ENCODE results near the gene UGGT2. TPM values are rescaled to one million over a fixed set of nuclear protein-coding genes. Genes with fewer than 3 reads are reported as not detected.
A peak's percentile ranks its signal among the peaks of the same experiment; 100 is the strongest.

Gene UGGT2
- total RNA-seq, 1 experiment from 2014 or later = 34.5 TPM

DNA sequence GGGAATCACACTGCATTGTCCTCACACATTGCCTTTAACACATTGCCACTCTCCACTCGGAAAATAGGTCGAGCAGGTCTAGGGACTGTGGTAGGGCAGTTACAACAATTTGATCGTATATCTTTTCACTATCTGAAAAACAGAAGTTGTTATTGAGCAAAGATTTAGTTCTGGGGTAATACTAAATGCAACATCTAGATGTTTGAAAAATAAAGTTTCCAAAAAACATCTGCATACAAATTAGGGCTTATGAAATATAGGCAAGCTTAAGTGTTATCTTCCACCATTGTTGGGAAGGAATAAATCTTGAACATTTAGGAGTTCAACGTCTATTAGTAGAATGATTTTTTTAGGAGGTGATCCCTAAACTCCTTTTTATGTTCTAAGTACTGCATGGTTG lies 35.9 kb upstream of the UGGT2 start:
- no peaks in the 10 kb centered on the region for H3K79me2 ChIP-seq (ENCODE audit: insufficient read depth, low read length)
- H3K79me1 ChIP-seq (ENCODE audit: insufficient read depth, low read depth, low read length, poor library complexity, severe bottlenecking) = no peaks in the 10 kb centered on the region
- peaks cover 29% of the 10 kb centered on the region for H3K27me3 ChIP-seq (ENCODE audit: insufficient read depth, low read length)
- no peak overlapping the region for H3K14ac ChIP-seq (ENCODE audit: insufficient read depth, low read length)
- no peak overlapping the region for H2BK5ac ChIP-seq (ENCODE audit: insufficient read length, low read length)
- H3K9ac ChIP-seq (ENCODE audit: extremely low read depth, insufficient read length, low read length) = no peak overlapping the region
- WGBS (ENCODE audit: extremely low coverage, insufficient read length, low lambda C conversion rate) = no CpG with 5 or more reads among the region's 4 CpGs
- H2BK20ac ChIP-seq (ENCODE audit: low read depth, low read length, poor library complexity, severe bottlenecking) = no peak overlapping the region
- H2BK15ac ChIP-seq (ENCODE audit: low read depth, low read length) = no peak overlapping the region
- H2BK12ac ChIP-seq (ENCODE audit: insufficient read length, low read depth, low read length) = no peak overlapping the region
- H4K5ac ChIP-seq (ENCODE audit: insufficient read length, low read depth, low read length) = no peak overlapping the region
- H3K23ac ChIP-seq (ENCODE audit: insufficient read length, low read depth, low read length) = no peak overlapping the region
- Mint-ChIP-seq H3K36me3 (ENCODE audit: insufficient read depth in 1 of 3, low read depth in 3 of 3) (peaks cover 0 to 2% (median 0%) of the 10 kb centered on the region in 3 experiments; a peak in 3 of 7 replicates), H3K9me3 (no peaks in the 10 kb centered on the region; a peak in 1 of 5 replicates), H3K27ac (no peak overlapping the region), H3K4me1 (peaks cover 19 to 21% of the 10 kb centered on the region in 2 experiments), H3K27me3 (ENCODE audit: low read depth) (peaks cover 67% of the 10 kb centered on the region), H3K4me3 (peak overlapping the region; percentile 63 to 85)
- no peak overlapping the region for H2AFZ ChIP-seq (ENCODE audit: low read length)
- H3K4me1 ChIP-seq (ENCODE audit: insufficient read depth, low read length) = no peaks in the 10 kb centered on the region; the same call in 1 of the 2 replicates
- H4K20me1 ChIP-seq (ENCODE audit: control insufficient read depth, insufficient read depth, insufficient read length) = no peaks in the 10 kb centered on the region
- no peak overlapping the region for H3K27ac ChIP-seq (ENCODE audit: insufficient read length, low read depth, low read length)
- no peaks in the 10 kb centered on the region for H3K9me3 ChIP-seq (ENCODE audit: control insufficient read depth, low read depth, low read length)
- H3K23me2 ChIP-seq (ENCODE audit: insufficient read length, low read depth, low read length, poor library complexity, severe bottlenecking) = peaks cover 17% of the 10 kb centered on the region
- no peak overlapping the region for H3T11ph ChIP-seq (ENCODE audit: low read length)
- no peak overlapping the region for H4K91ac ChIP-seq (ENCODE audit: insufficient read length, low read depth, low read length)
- H4K8ac ChIP-seq (replicated peaks; ENCODE audit: insufficient read length, low read depth, low read length) = no peak overlapping the region
- peak overlapping the region; percentile 73 for H3K4me2 ChIP-seq (ENCODE audit: insufficient read depth, insufficient read length, low read length)
- H3K4ac ChIP-seq (ENCODE audit: low read depth, low read length) = no peak overlapping the region
- no peak for DNase-seq
- no peak overlapping the region for H3K18ac ChIP-seq (ENCODE audit: insufficient read length, low read depth, low read length)
- H2BK120ac ChIP-seq (ENCODE audit: low read depth, low read length, poor library complexity, severe bottlenecking) = no peak overlapping the region
- H3K56ac ChIP-seq (ENCODE audit: insufficient read length, low read depth, low read length) = no peak overlapping the region
- TF ChIP-seq, protein P1, sequence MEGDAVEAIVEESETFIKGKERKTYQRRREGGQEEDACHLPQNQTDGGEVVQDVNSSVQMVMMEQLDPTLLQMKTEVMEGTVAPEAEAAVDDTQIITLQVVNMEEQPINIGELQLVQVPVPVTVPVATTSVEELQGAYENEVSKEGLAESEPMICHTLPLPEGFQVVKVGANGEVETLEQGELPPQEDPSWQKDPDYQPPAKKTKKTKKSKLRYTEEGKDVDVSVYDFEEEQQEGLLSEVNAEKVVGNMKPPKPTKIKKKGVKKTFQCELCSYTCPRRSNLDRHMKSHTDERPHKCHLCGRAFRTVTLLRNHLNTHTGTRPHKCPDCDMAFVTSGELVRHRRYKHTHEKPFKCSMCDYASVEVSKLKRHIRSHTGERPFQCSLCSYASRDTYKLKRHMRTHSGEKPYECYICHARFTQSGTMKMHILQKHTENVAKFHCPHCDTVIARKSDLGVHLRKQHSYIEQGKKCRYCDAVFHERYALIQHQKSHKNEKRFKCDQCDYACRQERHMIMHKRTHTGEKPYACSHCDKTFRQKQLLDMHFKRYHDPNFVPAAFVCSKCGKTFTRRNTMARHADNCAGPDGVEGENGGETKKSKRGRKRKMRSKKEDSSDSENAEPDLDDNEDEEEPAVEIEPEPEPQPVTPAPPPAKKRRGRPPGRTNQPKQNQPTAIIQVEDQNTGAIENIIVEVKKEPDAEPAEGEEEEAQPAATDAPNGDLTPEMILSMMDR (conservative IDR thresholded peaks at IDR 0.05) = no peak
- no peak overlapping the region for H2AK5ac ChIP-seq (ENCODE audit: insufficient read length, low read length)
